PFSK-1 (cell line): ENCODE results near the gene OTUB2.

ENCODE experiments used
- POLR2AphosphoS5 ChIP-seq: IDR thresholded peaks from 2 replicates; pipeline ENCODE4 v1.6.1; 2012; ENCODE audit warnings: low read depth, mild to moderate bottlenecking, control low read depth, low read length, moderate library complexity
- SIN3A ChIP-seq: IDR thresholded peaks from 2 replicates; pipeline ENCODE4 v1.6.1; 2012; ENCODE audit warnings: mild to moderate bottlenecking, low read length, moderate library complexity, borderline replicate concordance; ENCODE audit not compliant: insufficient read depth
- TF ChIP-seq, protein P1 (sequence below), 2 experiments: IDR thresholded peaks; 2 replicates each; pipeline versions ENCODE4 v1.6.1 to v1.8.0; 2011 to 2012; ENCODE audit warnings: low read depth in 2 of 2, low read length in 2 of 2, control low read depth in 1 of 2, inconsistent platforms in 1 of 2, mild to moderate bottlenecking in 1 of 2, moderate library complexity in 1 of 2; ENCODE audit not compliant: insufficient read depth in 1 of 2

DNA sequence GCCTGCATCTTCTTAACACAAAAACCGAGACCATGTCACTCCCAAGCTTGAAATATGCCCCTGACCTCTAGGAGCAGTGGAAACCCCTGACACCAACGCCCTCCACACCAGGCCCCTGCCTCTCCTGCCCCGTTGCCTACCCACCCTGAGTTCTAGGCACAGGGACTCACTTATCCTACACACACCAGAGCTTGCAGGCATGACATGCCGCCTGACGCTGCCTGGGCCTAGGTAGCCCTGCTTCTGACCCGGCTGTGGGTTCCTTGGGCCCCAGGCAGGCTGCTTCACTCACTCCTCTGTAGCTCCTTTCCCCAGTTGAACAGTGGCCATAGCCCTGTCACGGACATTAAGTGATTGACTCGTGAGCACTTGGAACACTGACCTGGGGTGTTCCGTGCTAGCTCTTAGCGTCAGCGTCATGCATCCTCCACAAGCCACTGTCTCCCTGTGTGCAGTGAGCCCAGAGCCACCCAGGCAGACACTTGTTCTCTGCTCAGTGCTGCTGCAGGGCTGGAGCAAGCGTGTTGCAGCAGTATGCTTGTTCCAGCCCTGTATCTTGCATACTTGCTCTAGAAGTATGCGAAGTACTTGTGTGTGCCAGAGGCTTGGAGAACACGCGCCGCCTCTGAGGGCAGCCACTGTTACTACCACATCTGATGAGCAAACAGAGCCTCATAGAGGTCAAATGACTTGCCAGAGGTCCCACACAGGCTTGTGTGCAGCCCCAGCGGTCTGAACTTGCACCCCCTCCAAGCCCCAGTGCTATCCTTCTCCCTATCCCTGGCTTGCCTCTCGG is 15.6 kb downstream of the OTUB2 start:
- TF ChIP-seq, protein P1, sequence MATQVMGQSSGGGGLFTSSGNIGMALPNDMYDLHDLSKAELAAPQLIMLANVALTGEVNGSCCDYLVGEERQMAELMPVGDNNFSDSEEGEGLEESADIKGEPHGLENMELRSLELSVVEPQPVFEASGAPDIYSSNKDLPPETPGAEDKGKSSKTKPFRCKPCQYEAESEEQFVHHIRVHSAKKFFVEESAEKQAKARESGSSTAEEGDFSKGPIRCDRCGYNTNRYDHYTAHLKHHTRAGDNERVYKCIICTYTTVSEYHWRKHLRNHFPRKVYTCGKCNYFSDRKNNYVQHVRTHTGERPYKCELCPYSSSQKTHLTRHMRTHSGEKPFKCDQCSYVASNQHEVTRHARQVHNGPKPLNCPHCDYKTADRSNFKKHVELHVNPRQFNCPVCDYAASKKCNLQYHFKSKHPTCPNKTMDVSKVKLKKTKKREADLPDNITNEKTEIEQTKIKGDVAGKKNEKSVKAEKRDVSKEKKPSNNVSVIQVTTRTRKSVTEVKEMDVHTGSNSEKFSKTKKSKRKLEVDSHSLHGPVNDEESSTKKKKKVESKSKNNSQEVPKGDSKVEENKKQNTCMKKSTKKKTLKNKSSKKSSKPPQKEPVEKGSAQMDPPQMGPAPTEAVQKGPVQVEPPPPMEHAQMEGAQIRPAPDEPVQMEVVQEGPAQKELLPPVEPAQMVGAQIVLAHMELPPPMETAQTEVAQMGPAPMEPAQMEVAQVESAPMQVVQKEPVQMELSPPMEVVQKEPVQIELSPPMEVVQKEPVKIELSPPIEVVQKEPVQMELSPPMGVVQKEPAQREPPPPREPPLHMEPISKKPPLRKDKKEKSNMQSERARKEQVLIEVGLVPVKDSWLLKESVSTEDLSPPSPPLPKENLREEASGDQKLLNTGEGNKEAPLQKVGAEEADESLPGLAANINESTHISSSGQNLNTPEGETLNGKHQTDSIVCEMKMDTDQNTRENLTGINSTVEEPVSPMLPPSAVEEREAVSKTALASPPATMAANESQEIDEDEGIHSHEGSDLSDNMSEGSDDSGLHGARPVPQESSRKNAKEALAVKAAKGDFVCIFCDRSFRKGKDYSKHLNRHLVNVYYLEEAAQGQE (IDR thresholded peaks at IDR 0.05; ENCODE audit: insufficient read depth in 1 of 2, low read depth in 2 of 2, low read length in 2 of 2): no peak
- TF ChIP-seq SIN3A: no peak
- TF ChIP-seq POLR2AphosphoS5: no peak
